Upper lobe of left lung (tissue), 4 donors: ENCODE results near the gene DRC3.

ENCODE experiments used
- CTCF ChIP-seq, 6 experiments: fragments of 450-650 bp in 4 of 6; fragments of 200-600 bp in 2 of 6; sonication (generic) in 2 of 6; IDR thresholded peaks; one replicate each; pipeline ENCODE4 v1.5.1; 2016 to 2019; ENCODE audit warnings: antibody characterized with exemption in 6 of 6
- POLR2A ChIP-seq, 4 donors: fragments of 450-650 bp; IDR thresholded peaks; one replicate each; pipeline ENCODE4 v1.5.1; 2016 to 2017; ENCODE audit warnings: antibody characterized with exemption in 4 of 4, mild to moderate bottlenecking in 2 of 4
- POLR2AphosphoS5 ChIP-seq, 2 donors: sonication (generic); formaldehyde crosslinking; IDR thresholded peaks; one replicate each; pipeline ENCODE4 v1.5.1; 2017; ENCODE audit warnings: antibody characterized with exemption in 2 of 2

- no peak for TF ChIP-seq CTCF (IDR thresholded peaks at IDR 0.05)
- TF ChIP-seq POLR2A (IDR thresholded peaks at IDR 0.05) = no peak
- TF ChIP-seq POLR2AphosphoS5 (IDR thresholded peaks at IDR 0.05) = peak; percentile 11 to 38
Measured at GRCh38 chr17:17935321-17936271, 37.1 kb upstream of the DRC3 start.
